GM12892 (cell line): ENCODE measurements around the gene PNPLA2.

Source experiments
- POLR2A ChIP-seq: IDR thresholded peaks from 2 replicates; pipeline ENCODE4 v1.6.1; 2011; ENCODE audit warnings: low read depth, low read length, control low read depth
- POLR2AphosphoS5 ChIP-seq: IDR thresholded peaks from 2 replicates; pipeline ENCODE4 v1.6.1; 2011; ENCODE audit warnings: low read depth, low read length, control low read depth
- TAF1 ChIP-seq: IDR thresholded peaks from 2 replicates; pipeline ENCODE4 v1.6.1; 2011; ENCODE audit warnings: low read depth, mild to moderate bottlenecking, control low read depth, low read length, borderline replicate concordance

DNA sequence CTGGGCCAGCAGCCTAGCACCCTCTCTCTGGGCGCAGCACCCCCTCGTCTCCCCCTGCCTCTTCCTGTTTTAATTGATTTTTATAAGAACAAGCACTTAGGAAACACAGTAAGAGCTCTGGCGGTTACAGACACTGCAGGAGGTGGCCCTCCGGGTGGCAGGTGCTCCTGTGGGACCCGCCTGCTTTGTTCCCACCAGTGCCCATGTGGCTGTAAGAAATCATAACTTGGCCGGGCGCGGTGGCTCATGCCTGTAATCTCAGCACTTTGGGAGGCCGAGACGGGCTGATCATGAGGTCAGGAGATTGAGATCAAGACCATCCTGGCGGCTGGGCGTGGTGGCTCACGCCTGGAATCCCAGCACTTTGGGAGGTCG lies 42.4 kb downstream of the PNPLA2 start:
- TF ChIP-seq POLR2AphosphoS5 (no peak), POLR2A (no peak), TAF1 (no peak)
